GM23248 (cell line): ENCODE measurements around the gene USP9X.

ENCODE experiments used
- EZH2 ChIP-seq: fragments of 200-600 bp; sonication (generic); IDR thresholded peaks from 2 replicates; pipeline ENCODE4 v1.6.1; 2018; ENCODE audit warnings: antibody characterized with exemption, mild to moderate bottlenecking; ENCODE audit not compliant: insufficient read depth, poor library complexity, severe bottlenecking
- EZH2phosphoT487 ChIP-seq: fragments of 200-600 bp; sonication (generic); IDR thresholded peaks from 2 replicates; pipeline ENCODE4 v1.6.1; 2018; ENCODE audit warnings: antibody characterized with exemption, moderate library complexity, mild to moderate bottlenecking, low read depth; ENCODE audit not compliant: insufficient read depth

GRCh38 chrX:41100200-41100599, 15.0 kb downstream of the USP9X start:
- TF ChIP-seq EZH2 (no peak), EZH2phosphoT487 (no peak)
